HFFc6 (cell line): Measurements from ENCODE around the gene ISCA2. TPM values are rescaled to one million over a fixed set of nuclear protein-coding genes. Genes with fewer than 3 reads are reported as not detected.

Experiments used
- DNase-seq: peaks from one replicate; pipeline ENCODE4 v3.0.0-alpha.2; 2018
- H3K27ac Mint-ChIP-seq: 2 replicates; pipeline ENCODE4 v1.8.0; 2020; ENCODE audit warnings: mild to moderate bottlenecking, mixed read lengths
- H3K27me3 Mint-ChIP-seq: 2 replicates; pipeline ENCODE4 v1.8.0; 2021; ENCODE audit warnings: mild to moderate bottlenecking, moderate library complexity, mixed read lengths; ENCODE audit not compliant: insufficient read depth
- H3K36me3 Mint-ChIP-seq: 2 replicates; pipeline ENCODE4 v1.8.0; 2021; ENCODE audit warnings: low read depth, mixed read lengths
- H3K4me1 Mint-ChIP-seq: 2 replicates; pipeline ENCODE4 v1.8.0; 2020; ENCODE audit warnings: low read depth, mixed read lengths
- H3K4me3 Mint-ChIP-seq: 2 replicates; pipeline ENCODE4 v1.8.0; 2020; ENCODE audit warnings: mild to moderate bottlenecking, moderate library complexity, mixed read lengths
- H3K9me3 Mint-ChIP-seq: 2 replicates; pipeline ENCODE4 v1.8.0; 2020; ENCODE audit warnings: mild to moderate bottlenecking, mixed read lengths
- CTCF ChIP-seq: fragments of 200-600 bp; sonication (generic); IDR thresholded peaks from 2 replicates; pipeline ENCODE4 v1.5.0; 2021; ENCODE audit warnings: antibody characterized with exemption, mild to moderate bottlenecking
- total RNA-seq, 6 experiments: library from RNA; stranded (reverse); fragmentation: NEBNext Ultra II Directional; extraction: Animal tissue kit (Norgen Biotek cat#: 25700); gene quantifications; 2 replicates in 1 of 6; 3 replicates in 5 of 6; pipeline ENCODE4 v1.2.3, GENCODE V29; 2021

Gene ISCA2
- total RNA-seq, 6 experiments from 2014 or later: 27.7 to 39.4 (median 30.5) TPM

DNA sequence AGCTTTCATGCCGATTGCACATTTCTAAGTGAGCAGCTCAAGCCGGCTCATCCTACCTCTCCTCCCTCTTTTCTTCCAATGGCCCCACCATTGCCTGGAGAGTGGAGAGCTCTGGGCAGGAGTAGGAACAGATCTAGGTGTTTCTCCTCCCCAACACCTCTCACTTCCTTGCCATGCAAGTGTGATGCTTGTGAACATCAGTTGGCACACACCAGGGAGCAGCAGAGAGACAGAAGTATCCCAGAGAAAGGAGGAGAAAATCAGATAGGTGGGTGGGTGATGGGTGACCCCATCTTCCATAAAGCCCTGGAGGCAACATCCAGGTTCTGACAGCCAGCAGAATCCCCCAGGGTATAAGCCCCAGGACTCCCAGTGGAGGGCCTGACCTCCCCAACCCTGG is 28.2 kb upstream of the ISCA2 start:
- Mint-ChIP-seq H3K27ac (no peak overlapping the region), H3K27me3 (peaks cover 48% of the 10 kb centered on the region), H3K4me1 (peaks cover 2% of the 10 kb centered on the region), H3K9me3 (no peaks in the 10 kb centered on the region), H3K36me3 (no peaks in the 10 kb centered on the region), H3K4me3 (no peak overlapping the region)
- DNase-seq: no peak
- TF ChIP-seq CTCF: no peak

GRCh38 chr14:74468513-74468912 is 25.1 kb upstream of the ISCA2 start:
- Mint-ChIP-seq H3K4me3 (no peak overlapping the region), H3K4me1 (no peaks in the 10 kb centered on the region), H3K36me3 (no peaks in the 10 kb centered on the region), H3K9me3 (no peaks in the 10 kb centered on the region), H3K27me3 (peaks cover 31% of the 10 kb centered on the region), H3K27ac (no peak overlapping the region)
- DNase-seq: no peak
- TF ChIP-seq CTCF: no peak

GRCh38 chr14:74469548-74470518 is 23.7 kb upstream of the ISCA2 start:
- H3K27ac Mint-ChIP-seq: no peak overlapping the region
- no peaks in the 10 kb centered on the region; the same call in 1 of the 2 replicates for H3K4me1 Mint-ChIP-seq
- TF ChIP-seq CTCF: no peak
- H3K27me3 Mint-ChIP-seq: peaks cover 21% of the 10 kb centered on the region
- H3K9me3 Mint-ChIP-seq: no peaks in the 10 kb centered on the region
- H3K4me3 Mint-ChIP-seq: no peak overlapping the region
- no peak for DNase-seq
- H3K36me3 Mint-ChIP-seq: no peaks in the 10 kb centered on the region

GRCh38 chr14:74472601-74473000 is 21.0 kb upstream of the ISCA2 start:
- Mint-ChIP-seq H3K27me3 (peaks cover 11% of the 10 kb centered on the region), H3K9me3 (no peaks in the 10 kb centered on the region), H3K27ac (no peak overlapping the region), H3K36me3 (no peaks in the 10 kb centered on the region), H3K4me1 (peaks cover 17% of the 10 kb centered on the region), H3K4me3 (no peak overlapping the region)
- no peak for DNase-seq
- TF ChIP-seq CTCF: no peak

GRCh38 chr14:74474376-74474775 is 19.2 kb upstream of the ISCA2 start:
- peaks cover 4% of the 10 kb centered on the region for H3K27me3 Mint-ChIP-seq
- H3K4me3 Mint-ChIP-seq: no peak overlapping the region
- no peaks in the 10 kb centered on the region for H3K9me3 Mint-ChIP-seq
- H3K36me3 Mint-ChIP-seq: no peaks in the 10 kb centered on the region
- H3K4me1 Mint-ChIP-seq: peaks cover 17% of the 10 kb centered on the region
- TF ChIP-seq CTCF: no peak
- no peak for DNase-seq
- no peak overlapping the region for H3K27ac Mint-ChIP-seq
